G401.6 (cell line): ENCODE data around the gene LRRC37A3.
"Not testable (repeated sequence)": the region's sequence is repeated elsewhere in the genome, so short reads cannot be mapped to it uniquely, and the experiment has no call there.

Experiments used
- FAIRE-seq: peaks from 2 replicates; lab custom pipeline; 2012; peaks lifted over from hg19 to GRCh38; lab: Jason Lieb, UNC

Gene LRRC37A3

GRCh38 chr17:64830631-64831040, 88.6 kb downstream of the LRRC37A3 start:
- FAIRE-seq = not testable (repeated sequence)

DNA sequence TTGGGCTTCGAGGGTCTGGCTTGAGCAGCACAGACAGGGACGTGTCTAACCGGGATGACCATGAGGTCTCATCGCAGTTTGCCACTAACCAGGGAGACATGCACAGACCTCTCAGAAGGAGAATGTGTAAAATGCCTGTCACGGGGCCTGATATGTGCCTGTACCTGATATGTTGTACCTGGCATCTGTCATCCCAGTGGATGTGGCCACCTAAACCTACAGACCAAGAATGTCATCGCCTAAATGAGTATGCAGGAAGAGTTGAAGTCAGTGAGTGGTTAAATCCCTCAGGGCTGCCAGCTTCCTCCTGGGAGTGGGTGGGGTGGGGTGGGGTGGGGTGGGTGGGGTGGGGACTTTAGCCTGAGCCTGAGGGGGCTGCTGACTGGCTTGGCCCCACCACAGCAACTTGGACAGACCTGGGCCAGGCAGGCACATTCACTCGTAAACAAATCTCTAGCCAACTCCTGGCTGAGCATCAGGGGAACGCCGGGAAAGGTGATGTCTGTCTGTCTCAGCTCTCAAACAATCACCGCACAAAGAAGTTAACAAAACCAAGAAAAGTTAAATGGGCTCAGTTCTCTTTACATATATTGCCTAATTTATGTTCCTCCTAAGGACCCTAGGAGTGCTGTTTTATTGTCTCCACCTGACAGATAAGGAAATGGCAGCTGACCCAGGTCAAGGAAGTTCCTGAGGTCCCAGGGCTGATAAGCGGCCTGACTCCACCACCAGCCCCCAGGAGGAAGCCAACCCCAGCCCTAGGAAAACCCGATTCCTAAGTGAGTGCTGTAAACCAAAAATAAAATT, 89.3 kb downstream of the LRRC37A3 start:
- FAIRE-seq = not testable (repeated sequence)

GRCh38 chr17:64829068-64829467, 90.2 kb downstream of the LRRC37A3 start:
- FAIRE-seq = not testable (repeated sequence)

DNA sequence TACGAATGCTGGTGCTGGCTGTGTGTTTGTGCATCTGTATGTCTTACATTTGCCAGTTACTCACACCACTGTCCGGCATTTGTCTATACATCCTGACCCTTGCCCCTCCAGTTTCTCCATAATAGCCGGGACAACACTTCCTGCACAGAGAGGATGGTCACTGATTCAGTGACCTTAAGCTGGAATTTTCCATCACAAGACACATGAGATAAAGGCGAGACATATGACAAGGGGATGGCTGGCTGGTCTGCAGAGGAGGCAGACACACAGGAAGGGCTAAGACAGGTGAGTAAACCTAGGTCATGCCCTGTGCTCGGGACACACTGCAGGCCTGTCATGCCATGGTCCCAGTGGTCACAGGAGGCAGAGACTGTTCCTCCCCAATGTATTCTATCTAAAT, 100.4 kb downstream of the LRRC37A3 start:
- FAIRE-seq = not testable (repeated sequence)

- not testable (repeated sequence) for FAIRE-seq
Measured at GRCh38 chr17:64815833-64816198, 103.5 kb downstream of the LRRC37A3 start.

DNA sequence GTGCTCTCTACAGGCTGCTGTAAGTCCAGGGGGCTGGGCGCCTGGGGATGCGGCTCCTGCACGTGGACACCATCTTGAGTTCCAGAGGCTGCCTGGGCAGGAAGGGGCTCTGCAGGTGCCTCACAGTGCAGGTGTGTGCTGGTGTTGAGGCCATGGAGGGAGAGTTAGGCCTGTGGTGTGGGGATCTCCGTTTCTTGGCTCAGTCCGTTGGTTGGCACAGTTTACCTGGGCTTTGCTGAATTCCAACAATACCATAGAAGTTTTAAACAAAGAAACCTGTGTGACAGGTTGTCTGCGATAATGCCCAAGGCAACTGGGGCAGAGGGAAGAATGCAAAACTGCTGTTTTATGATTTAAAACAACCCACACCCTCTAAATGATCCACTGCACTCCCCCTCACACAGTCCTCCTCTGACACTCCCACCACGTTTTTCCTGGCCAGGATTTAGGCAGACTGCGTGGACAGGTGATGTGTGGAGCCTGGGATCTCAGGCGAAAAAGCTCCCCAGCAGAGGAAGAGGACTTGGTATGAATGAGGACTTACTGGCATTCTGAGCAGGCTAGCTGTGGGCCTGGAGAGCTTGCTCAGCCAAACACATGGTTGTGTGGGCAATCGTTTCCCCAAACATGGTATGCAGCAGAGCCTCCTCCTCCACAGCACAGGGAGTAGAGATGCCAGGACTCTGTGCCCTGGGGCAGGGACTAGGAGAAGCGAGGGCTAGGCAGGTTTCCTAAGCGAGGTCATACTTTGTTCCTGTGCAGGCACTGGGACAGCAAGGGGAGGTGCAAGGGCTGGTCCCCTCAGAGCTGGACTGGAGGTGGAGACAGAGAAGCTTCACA, 104.1 kb downstream of the LRRC37A3 start:
- not testable (repeated sequence) for FAIRE-seq

GRCh38 chr17:64808178-64808977, 110.9 kb downstream of the LRRC37A3 start:
- FAIRE-seq = not testable (repeated sequence)
